GM18502 (cell line): ENCODE data around the gene DBNL.

ENCODE experiments used
- ATAC-seq: cut with Tn5 transposase; IDR thresholded peaks from one replicate; pipeline ENCODE4 v1.9.1; 2021; ENCODE audit warnings: mild to moderate bottlenecking; ENCODE audit not compliant: unreplicated experiment, poor library complexity

The DBNL gene

DNA sequence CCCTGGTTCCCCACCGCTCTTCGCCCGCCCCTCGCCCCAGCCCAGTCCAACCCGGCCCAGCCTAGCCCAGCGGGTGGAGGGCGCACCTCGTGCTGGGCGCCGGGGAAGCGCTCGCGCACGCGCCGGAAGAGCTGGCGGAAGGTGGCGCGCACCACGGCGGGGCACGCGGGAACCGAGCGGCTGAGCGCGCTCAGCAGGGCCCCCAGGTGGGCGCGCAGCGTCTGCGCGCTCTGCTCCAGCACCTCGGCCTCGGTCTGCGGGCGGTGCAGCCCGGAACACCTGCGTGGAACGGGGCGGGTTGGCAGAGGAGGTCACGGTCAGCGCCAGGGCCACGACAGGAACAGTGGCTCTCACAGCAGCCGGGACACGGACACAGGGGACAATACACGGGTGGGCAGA lies 4.0 kb upstream of the DBNL start:
- ATAC-seq, result peak; percentile 43

DNA sequence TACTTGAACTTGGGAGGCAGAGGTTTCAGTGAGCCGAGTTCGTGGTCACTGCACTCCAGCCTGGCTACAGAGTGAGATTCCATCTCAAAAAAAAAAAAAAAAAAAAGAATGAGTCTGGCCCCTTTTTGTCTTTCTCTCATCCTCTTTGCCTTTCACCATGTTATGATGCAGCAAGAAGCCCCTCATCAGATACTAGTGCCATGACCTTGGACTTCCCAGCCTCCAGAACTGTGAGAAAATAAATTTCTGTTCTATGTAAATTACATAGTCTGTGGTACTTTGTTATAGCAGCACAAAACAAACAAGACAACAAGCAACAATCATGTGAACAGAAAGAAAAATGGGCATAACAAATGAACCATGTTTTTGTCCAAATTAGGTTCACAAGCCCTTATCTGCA lies 2.3 kb upstream of the DBNL start:
- no peak for ATAC-seq

DNA sequence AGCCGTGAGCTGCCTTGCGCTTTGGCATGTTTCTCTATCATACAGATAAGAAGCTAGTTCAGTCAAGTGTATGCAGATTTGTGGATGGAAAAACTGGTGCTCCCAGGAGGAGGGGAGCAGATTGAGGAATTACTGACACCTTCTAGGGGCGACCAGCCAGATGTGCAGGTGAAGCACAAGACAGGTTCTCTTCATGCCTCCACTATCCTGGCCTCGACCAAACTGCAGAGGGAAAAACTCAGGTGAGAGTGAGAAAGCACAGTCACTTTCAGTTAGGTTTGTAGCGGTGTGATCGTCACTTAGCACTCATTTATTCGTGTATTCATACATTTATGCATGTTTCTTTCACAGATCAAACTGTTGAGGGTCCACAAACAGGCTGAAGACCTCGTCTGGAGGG lies 600 bp upstream of the DBNL start:
- ATAC-seq, result no peak

DNA sequence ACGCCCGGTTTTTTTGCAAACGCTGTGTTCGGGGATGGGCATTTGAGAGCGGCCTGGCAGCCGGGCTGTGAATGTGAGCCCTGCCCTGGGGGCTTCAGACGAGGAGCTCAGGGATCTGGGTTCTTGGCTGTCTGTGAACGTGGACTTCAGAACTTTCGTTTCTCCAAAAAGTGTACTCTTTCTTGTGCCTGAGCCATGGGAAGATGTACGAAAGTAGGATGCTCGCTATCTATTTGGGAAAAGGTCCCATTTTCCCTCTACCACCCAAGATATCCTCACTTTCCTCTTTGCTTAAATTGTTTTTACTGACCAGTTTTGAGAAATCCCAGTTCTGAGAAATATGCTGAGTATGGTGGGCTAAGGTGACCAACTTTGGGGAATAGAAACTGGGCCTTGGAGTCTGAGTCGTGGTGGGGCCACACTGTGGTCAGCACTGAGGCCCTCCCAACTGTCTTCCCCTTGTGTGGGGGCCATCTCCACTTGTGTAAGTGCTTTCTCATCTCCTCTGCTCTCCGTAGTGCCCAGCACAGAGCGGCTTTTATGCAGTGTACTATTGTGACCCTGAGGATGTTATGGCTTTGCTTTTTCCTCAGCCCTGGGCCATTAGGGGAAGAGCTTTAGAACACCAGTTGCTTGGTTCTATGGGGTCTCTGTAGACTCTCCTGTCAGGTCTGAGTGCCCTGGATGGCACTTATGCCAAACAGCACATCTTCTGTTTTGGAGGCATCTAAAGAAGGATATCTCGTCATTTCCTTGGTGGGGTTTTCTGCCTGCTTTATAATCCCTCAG lies 918 bp downstream of the DBNL start:
- ATAC-seq, result no peak

DNA sequence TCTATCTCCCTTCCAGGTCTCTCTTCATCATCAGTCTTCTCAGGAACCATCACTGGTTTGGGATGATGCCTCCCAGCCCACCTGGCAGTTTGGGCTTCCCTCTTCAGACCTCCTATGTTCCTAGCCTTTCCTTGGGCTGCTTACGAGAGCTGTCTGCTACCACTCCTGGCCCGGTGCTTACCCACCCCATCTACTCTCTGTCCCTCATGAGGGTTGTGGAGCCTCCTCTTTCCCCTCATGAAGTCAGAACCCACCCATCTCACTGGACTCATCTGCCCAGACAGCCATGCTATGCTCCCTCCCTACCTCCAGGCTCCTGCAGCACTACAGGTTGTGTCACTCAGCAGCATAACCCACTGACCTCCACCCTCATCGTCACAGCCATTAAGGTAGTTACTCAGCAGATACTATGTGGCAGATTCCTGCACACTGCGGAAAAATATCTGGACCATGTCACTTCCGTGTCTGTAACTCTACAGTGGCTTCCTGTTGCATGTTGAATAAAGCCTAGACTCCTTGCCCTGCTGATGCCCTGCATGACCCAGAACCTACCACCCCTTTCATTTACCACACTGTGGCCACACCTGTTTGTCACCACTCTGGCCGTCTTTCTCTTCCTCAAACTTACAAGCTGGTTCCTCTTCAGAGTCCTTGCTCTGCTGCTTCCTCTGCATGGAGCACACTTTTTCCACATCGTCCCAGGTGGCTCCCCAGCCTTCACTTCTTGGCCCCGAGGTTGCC lies 2.0 kb downstream of the DBNL start:
- ATAC-seq, result peak; percentile 70

DNA sequence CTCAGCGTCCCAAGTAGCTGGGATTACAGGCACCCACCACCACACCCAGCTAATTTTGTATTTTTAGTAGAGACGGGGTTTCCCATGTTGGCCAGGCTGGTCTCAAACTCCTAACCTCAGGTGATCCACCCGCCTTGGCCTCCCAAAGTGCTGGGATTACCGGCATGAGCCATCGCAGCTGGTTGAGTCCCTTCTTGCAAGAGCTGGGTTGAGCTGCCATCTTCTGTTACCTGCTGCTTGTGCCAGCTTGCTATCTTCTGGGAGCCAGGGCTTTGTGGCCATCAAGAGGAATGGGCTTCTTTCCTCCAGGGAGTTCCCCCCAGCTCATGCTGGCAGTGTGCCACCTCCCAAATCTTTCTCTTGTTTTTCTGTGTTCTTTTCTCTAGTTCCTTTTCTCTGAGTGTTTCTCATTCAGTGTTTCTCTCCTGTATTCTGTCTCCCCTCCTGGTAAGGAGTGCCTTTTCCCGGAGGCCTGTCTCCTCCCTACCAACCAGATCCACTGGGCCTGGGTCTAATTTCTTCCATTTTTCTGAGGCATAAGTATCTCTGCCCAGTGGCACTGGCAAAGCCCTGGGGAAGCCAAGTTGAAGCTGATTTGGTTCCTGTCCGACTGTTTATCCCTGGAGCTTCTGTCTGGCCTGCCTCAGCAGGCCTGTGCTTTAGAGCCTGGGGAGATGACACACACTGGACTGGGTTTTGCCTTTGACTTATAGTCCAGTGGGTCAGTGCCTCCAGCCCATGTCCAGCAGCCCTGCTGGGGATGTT lies 3.7 kb downstream of the DBNL start:
- ATAC-seq, result no peak

DNA sequence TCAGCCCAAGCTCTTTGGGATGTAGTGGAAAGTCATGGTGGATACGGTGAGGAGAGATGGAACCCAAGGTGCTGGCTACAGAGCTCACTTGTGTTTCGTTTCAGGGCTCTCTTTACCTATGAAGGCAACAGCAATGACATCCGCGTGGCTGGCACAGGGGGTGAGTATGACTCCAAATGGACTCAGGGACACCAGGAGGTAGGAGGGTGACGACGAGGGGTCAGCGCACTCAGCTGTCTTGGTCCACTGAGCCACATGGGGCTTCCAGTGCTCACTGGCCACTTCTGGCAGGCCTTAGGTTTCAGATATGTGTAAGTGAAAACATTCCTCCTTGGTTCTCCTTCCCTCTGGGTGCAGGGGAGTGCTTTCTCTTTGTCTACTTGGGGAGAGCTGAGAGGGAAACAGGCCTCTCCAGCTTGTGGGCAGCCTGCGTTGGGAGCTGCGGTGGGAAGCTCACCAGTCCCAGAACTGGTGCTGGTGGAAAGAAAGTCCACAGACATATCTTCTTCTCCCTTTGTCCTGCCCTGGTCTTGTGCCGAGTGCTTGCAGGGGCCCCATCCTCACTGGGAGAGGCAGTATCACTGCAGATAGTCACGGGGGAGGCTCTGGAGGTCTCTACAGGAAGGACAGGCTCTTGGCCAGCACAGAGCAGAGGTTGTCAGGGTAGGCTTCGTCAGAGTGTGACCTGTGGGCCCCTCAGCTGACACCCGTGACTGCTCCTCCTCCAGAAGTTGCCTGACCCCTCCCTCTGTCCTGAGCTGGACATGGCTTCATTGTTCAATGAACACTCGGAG lies 5.8 kb downstream of the DBNL start:
- no peak for ATAC-seq

DNA sequence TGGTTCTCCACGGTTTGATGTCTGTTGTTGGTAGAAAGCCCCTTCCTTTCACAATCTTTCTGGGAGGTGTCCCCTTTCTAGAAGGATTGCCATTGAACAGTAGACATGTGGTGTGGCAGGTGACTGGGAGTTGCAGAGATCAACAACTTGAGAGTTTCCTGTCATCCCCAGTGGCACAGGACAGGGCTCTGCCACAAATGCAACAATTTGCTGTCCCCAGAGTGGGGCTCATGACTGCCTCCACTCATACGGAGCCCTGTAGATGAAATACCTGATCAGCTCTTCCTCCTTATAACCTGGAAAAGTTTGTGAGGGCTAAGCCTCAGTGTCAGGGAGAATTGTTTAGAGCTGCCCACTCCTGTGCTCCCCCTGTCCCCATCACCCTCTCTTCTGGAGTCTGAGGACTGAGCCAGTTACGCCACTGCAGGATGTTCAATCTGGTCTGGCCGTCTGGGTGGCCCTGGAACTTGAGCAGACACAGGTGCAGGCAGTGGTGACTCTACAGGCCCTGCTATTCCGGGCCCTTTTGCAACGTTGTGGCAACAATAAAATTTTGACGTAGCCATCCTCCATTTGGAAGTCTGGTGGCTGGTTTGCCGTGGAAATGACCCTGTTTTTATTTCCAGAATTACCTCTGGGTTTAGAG lies 6.5 kb downstream of the DBNL start:
- ATAC-seq, result no peak

DNA sequence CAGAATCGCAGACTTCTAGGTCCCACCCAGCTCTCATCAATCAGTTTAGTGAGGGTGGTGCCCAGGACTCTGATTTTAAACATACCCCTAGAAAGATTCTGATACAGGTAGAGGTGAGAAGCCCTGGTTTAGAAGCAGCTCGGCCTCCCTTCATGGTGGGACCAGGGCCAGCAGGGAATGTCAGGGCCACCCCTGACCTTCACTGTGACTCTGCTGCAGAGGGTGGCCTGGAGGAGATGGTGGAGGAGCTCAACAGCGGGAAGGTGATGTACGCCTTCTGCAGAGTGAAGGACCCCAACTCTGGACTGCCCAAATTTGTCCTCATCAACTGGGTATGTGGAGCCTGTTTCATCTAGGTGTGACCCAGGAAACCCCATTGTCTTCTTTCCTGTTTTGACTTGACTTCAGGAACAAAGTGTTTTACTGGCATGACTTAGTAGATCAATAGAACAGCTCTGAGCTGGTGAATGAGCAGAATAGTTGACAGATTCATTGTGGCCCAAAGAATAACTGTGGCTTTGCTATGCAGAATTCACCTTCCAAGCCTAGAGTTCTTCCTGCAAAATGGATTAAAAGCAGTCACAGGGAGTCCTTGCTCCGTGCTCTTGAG lies 7.2 kb downstream of the DBNL start:
- no peak for ATAC-seq

DNA sequence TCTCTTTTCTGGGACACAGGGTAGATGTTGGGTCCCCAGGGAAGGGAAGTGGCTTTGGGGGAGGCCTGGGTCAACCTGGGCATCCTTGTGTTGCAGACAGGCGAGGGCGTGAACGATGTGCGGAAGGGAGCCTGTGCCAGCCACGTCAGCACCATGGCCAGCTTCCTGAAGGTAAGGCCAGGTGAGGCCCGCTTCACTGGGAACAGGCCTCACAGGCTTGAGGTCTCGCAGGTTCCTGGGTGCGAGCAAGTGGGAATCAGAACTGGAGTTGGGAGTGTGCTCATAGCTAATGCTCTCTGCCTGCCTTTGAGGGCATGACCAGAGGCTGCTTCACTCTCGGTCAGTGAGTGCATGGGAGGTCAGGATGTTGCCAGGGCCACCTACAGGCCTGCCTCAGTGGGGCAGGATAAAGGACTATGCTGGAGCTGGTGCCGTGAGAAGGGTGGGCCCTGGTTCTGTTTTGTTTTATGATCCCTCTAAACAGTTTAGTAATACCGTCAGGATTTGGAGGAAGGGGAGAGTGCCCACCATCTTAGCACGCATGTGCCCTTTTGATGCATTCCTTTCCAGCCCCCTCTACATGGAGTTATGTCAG lies 8.4 kb downstream of the DBNL start:
- ATAC-seq, result no peak

DNA sequence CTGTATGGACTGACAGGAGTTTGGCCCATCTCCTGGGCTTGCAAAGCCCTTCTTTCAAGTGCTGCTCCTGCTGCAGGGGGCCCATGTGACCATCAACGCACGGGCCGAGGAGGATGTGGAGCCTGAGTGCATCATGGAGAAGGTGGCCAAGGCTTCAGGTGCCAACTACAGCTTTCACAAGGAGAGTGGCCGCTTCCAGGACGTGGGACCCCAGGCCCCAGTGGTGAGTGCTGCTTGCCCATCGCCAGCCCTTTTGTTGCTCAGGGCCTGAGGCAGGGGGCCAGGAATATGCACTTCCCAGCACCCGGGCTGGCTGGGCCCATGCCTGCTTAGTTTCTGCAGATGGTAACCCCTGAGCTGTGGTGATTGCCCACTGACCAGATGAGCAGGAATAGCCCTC lies 12.2 kb downstream of the DBNL start:
- no peak for ATAC-seq

DNA sequence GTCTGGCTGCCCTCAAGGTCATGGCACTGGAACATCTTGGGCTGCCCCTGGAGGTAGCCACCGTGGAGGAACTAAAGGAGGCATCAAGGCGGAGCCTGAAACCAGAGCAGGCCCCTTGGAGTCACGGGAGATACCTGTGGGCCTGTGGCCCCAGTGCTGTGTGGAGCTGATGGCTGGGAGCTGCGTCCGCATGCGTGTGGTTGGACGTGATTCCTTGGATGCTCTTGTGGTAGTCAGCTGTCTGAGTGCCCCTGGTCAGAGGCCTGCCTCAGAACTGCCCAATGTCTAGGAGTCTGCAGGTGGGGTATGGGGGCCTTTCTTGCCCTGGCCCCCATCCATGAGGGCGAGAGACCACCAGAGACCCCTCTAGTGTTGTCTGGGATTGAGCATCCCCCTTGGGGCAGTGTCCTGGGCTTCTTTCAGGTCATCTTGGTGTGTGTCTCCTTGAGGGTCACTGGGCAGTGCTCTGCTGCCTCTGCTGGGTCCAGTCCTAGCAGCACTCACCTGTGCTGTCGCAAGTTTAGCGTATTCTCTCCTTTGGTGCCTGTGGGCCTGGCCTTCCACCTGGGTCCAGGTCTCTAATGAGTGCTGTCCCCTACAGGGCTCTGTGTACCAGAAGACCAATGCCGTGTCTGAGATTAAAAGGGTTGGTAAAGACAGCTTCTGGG lies 12.8 kb downstream of the DBNL start:
- no peak for ATAC-seq

DNA sequence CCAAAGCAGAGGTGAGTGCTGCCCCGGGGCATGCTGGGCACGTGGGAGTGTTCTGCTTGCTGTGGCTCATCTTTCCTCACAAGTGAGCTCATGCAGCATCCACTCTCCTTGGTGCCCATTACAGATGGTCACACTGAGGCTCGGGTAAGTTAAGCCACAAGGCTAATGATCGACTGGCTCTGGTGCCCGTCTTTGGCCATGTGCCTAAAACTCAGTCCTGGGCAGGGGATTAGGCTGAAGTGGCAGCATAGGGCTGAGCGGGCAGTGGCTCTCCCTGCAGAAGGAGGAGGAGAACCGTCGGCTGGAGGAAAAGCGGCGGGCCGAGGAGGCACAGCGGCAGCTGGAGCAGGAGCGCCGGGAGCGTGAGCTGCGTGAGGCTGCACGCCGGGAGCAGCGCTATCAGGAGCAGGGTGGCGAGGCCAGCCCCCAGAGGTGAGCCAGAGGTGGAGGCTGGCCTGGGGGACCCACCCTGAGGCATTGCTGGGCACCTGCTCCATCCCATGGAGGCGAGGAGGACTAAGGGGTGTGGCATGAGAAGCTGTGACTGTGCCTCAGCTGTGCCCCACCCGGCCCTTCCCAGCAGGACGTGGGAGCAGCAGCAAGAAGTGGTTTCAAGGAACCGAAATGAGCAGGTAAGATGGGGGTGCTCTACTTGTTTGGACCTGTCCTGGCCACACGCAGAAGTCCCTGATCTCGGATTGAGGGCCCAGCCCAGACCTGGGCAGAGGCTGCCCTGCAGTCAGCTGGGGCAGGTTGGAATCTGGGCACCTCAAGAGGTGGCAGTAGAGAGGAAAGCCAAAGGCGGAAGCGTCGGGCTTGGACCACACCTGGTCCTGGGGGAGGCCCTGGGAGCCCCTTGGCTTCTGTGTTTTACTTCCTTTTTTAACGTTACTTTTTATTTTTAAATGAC lies 13.6 kb downstream of the DBNL start:
- ATAC-seq, result no peak

DNA sequence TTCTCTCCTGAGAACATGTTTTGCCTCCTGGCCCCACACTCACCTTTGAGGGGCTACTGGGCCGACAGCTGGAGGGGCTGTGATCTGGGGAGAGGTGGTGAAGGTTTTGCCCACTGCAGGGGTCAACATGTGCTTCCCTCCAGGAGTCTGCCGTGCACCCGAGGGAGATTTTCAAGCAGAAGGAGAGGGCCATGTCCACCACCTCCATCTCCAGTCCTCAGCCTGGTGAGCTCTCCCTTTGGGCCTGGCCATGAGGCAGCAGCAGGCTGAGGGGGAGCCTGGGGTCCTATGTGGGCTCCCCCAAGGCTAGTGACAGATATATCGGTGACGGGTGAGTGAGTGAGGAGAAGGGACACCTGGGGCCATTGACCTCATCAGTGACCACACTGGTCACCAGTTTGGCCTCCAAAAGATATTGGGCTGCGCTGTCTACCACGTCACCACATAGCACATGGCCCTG lies 14.3 kb downstream of the DBNL start:
- no peak for ATAC-seq

DNA sequence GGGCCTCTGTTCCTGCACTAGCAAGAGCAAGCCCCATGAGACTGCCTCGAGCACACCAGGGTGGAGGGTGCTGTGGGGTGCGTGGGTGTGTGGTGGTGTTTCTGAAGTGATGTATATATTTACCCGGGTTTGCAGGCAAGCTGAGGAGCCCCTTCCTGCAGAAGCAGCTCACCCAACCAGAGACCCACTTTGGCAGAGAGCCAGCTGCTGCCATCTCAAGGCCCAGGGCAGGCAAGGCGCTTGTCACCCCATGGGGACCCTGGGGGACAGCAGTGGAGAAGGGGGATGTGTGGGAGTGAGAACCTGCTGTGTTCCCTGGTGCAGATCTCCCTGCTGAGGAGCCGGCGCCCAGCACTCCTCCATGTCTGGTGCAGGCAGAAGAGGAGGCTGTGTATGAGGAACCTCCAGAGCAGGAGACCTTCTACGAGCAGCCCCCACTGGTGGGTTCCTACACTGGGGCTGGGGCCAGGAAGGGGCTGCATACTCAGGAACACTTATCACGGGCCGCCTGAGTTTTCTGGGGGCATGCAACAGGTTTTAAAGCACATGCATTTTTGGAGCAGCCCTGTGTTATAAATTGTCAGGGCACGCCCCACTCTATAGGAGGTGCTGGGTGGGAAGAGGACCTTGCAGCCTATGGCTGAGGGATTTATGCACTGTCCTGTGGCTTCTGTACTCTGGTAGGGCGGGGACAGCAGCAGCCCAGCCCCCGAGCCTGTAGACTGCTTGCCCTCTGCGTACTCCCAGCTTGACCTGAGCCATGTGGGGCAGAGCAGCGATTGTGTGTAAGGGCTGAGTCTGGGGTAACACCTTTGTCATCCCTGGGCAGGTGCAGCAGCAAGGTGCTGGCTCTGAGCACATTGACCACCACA lies 15.0 kb downstream of the DBNL start:
- no peak for ATAC-seq

DNA sequence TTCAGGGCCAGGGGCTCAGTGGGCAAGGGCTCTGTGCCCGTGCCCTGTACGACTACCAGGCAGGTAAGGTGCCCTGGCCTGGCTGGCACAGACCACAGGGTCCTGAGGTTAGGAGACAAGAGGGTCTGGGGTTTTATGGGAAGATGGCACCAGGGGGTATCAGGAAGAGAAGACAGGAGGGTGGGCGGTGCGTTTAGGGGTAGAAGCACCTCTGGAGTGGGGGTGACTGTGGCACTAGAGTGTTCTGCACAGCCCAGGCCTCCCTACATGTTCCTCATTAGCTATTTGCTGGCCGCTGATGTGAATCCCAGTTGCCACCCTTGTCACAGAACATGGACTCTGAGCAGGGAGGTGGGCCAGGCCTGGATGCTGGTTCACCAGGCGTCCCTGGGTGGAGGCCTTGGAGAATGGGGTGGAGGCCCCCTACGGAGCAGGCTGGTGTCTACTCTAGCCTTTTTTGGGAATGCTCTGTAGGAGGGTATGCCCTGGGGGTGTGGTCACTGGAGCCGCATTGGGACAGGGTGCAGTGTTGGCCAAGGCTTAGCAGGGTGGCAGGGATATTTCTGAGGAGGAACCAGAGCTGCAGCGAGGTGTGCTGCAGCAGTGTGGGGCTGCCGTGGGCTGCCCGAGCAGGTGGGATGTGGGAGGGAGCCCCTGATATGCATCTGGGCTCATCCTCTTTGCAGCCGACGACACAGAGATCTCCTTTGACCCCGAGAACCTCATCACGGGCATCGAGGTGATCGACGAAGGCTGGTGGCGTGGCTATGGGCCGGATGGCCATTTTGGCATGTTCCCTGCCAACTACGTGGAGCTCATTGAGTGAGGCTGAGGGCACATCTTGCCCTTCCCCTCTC lies 15.8 kb downstream of the DBNL start:
- ATAC-seq, result no peak
